ENCODE data around the gene XYLB. TPM values are rescaled to one million over a fixed set of nuclear protein-coding genes. Genes with fewer than 3 reads are reported as not detected.

XYLB gene
- polyA plus RNA-seq, 1 of the 3 experiments (the other 2 are of a cell fraction), result 2.7 TPM

DNA sequence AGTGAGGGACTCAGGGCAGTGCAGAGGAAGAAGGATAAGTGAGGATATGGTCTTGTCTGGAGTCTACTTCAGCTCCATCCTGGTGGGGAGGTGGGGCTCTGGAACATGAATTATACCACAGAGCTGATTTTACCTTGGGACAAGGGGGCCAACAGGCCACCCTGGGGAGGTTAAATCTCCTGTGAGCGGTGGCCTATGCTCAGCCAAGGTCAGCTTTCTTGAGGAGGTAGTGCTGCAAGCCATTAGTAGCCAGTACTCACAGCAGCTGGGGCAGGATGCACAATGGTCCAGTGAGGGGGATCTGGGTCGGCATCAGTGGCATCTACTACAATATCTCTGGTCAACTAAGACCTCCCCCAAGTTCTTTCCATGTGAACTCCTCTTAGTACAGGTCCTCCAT lies 49.7 kb downstream of the XYLB start:
- POLR2A ChIA-PET, result interaction anchor here (1.2 kb wide), 1 partner anchor 231 kb away, joined by 3 read pairs; the partner anchor contains the start of gene OXSR1
- Histone ChIP-seq H3K27me3 (ENCODE audit: insufficient read depth) (no peaks in the 10 kb centered on the region), H3K79me2 (ENCODE audit: insufficient read depth) (no peaks in the 10 kb centered on the region), H3K36me3 (replicated peaks in 1 of 2; ENCODE audit: control insufficient read depth in 1 of 2, insufficient read depth in 2 of 2, low read length in 1 of 2) (peaks cover 0 to 2% of the 10 kb centered on the region in 2 experiments), H3K4me2 (no peak overlapping the region), H3K9ac (no peak overlapping the region), H3K4me1 (ENCODE audit: control insufficient read depth in 1 of 2, insufficient read depth in 2 of 2, low read depth in 1 of 2, low read length in 1 of 2) (no peaks in the 10 kb centered on the region), H3K9me3 (no peaks in the 10 kb centered on the region), H3K4me3 (ENCODE audit: low read depth in 2 of 2, low read length in 1 of 2) (no peak overlapping the region), H2AFZ (ENCODE audit: low read depth) (no peak overlapping the region), H4K20me1 (ENCODE audit: insufficient read depth) (no peaks in the 10 kb centered on the region), H3K9me2 (no peaks in the 10 kb centered on the region), H3F3A (replicated peaks; ENCODE audit: insufficient read depth) (no peaks in the 10 kb centered on the region), H3K27ac (ENCODE audit: low read depth in 2 of 2, low read length in 1 of 2) (no peak overlapping the region)
- CTCF ChIA-PET, result no interaction called here
- WGBS (ENCODE audit: low lambda C conversion rate), result no CpG with 5 or more reads among the region's 2 CpGs
- TF ChIP-seq SMC3 (IDR thresholded peaks at IDR 0.05; ENCODE audit: low read depth, low read length) (no peak), CTCF (IDR thresholded peaks at IDR 0.05) (no peak), USF1 (IDR thresholded peaks at IDR 0.05; ENCODE audit: borderline replicate concordance, low read depth) (no peak)
- DNase-seq, result no peak

DNA sequence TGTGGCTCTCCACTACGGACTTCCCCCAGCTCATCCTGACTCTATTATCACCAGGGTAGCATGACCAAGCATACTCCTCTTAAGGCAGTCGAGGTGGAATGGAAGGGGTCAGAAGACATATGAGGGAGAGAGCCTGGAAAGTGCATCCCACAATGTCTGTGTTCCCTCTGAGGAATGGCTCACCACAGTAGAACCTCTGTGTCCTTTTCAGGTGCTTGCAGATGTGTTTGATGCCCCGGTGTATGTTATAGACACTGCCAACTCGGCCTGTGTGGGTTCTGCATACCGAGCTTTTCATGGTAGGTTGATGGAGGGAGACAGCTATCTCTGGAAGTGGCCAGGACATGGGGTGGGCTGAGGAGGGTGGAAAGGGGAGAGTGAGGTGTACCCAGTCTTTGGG lies 50.3 kb downstream of the XYLB start:
- Histone ChIP-seq H3K79me2 (ENCODE audit: insufficient read depth) (no peaks in the 10 kb centered on the region), H3K4me2 (no peak overlapping the region), H4K20me1 (ENCODE audit: insufficient read depth) (no peaks in the 10 kb centered on the region), H3K9me2 (no peaks in the 10 kb centered on the region), H3K27ac (ENCODE audit: low read depth in 2 of 2, low read length in 1 of 2) (no peak overlapping the region), H2AFZ (ENCODE audit: low read depth) (no peak overlapping the region), H3K9ac (no peak overlapping the region), H3K36me3 (replicated peaks in 1 of 2; ENCODE audit: control insufficient read depth in 1 of 2, insufficient read depth in 2 of 2, low read length in 1 of 2) (peaks cover 0 to 6% of the 10 kb centered on the region in 2 experiments), H3K27me3 (ENCODE audit: insufficient read depth) (no peaks in the 10 kb centered on the region), H3F3A (replicated peaks; ENCODE audit: insufficient read depth) (no peaks in the 10 kb centered on the region), H3K4me1 (ENCODE audit: control insufficient read depth in 1 of 2, insufficient read depth in 2 of 2, low read depth in 1 of 2, low read length in 1 of 2) (no peaks in the 10 kb centered on the region), H3K9me3 (no peaks in the 10 kb centered on the region), H3K4me3 (ENCODE audit: low read depth in 2 of 2, low read length in 1 of 2) (no peak overlapping the region)
- CTCF ChIA-PET, result interaction anchor here (0.6 kb wide), 1 partner anchor 447 kb away, joined by 3 read pairs; no protein-coding TSS in a partner anchor
- 92% methylated on average over 5 of the region's 5 CpGs for WGBS (ENCODE audit: low lambda C conversion rate)
- TF ChIP-seq, protein P1, sequence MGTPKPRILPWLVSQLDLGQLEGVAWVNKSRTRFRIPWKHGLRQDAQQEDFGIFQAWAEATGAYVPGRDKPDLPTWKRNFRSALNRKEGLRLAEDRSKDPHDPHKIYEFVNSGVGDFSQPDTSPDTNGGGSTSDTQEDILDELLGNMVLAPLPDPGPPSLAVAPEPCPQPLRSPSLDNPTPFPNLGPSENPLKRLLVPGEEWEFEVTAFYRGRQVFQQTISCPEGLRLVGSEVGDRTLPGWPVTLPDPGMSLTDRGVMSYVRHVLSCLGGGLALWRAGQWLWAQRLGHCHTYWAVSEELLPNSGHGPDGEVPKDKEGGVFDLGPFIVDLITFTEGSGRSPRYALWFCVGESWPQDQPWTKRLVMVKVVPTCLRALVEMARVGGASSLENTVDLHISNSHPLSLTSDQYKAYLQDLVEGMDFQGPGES (IDR thresholded peaks at IDR 0.05; ENCODE audit: low read depth, low read length), result no peak
- TF ChIP-seq GABPA (IDR thresholded peaks at IDR 0.05; ENCODE audit: low read depth) (no peak), YY1 (IDR thresholded peaks at IDR 0.05; ENCODE audit: low read depth) (no peak), RXRA (IDR thresholded peaks at IDR 0.05; ENCODE audit: borderline replicate concordance, low read depth) (no peak), MAX (IDR thresholded peaks at IDR 0.05; ENCODE audit: low read depth) (no peak), TCF12 (IDR thresholded peaks at IDR 0.05) (no peak), RCOR1 (IDR thresholded peaks at IDR 0.05; ENCODE audit: low read length) (no peak), USF1 (IDR thresholded peaks at IDR 0.05; ENCODE audit: borderline replicate concordance, low read depth) (no peak), EZH2phosphoT487 (IDR thresholded peaks at IDR 0.05; ENCODE audit: borderline replicate concordance, low read depth) (no peak), RFX5 (IDR thresholded peaks at IDR 0.05; ENCODE audit: low read length) (no peak), JUND (IDR thresholded peaks at IDR 0.05) (no peak), SMC3 (IDR thresholded peaks at IDR 0.05; ENCODE audit: low read depth, low read length) (no peak), FOXJ3 (CRISPR knock-in tag; IDR thresholded peaks at IDR 0.05) (no peak), FOXM1 (IDR thresholded peaks at IDR 0.05; ENCODE audit: low read depth) (no peak), RAD21 (IDR thresholded peaks at IDR 0.05; ENCODE audit: low read length) (no peak), MXI1 (IDR thresholded peaks at IDR 0.05; ENCODE audit: low read depth, low read length) (no peak)
- TF ChIP-seq, protein P2, sequence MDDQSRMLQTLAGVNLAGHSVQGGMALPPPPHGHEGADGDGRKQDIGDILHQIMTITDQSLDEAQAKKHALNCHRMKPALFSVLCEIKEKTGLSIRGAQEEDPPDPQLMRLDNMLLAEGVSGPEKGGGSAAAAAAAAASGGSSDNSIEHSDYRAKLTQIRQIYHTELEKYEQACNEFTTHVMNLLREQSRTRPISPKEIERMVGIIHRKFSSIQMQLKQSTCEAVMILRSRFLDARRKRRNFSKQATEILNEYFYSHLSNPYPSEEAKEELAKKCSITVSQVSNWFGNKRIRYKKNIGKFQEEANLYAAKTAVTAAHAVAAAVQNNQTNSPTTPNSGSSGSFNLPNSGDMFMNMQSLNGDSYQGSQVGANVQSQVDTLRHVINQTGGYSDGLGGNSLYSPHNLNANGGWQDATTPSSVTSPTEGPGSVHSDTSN (IDR thresholded peaks at IDR 0.05), result no peak
- TF ChIP-seq, protein P3, sequence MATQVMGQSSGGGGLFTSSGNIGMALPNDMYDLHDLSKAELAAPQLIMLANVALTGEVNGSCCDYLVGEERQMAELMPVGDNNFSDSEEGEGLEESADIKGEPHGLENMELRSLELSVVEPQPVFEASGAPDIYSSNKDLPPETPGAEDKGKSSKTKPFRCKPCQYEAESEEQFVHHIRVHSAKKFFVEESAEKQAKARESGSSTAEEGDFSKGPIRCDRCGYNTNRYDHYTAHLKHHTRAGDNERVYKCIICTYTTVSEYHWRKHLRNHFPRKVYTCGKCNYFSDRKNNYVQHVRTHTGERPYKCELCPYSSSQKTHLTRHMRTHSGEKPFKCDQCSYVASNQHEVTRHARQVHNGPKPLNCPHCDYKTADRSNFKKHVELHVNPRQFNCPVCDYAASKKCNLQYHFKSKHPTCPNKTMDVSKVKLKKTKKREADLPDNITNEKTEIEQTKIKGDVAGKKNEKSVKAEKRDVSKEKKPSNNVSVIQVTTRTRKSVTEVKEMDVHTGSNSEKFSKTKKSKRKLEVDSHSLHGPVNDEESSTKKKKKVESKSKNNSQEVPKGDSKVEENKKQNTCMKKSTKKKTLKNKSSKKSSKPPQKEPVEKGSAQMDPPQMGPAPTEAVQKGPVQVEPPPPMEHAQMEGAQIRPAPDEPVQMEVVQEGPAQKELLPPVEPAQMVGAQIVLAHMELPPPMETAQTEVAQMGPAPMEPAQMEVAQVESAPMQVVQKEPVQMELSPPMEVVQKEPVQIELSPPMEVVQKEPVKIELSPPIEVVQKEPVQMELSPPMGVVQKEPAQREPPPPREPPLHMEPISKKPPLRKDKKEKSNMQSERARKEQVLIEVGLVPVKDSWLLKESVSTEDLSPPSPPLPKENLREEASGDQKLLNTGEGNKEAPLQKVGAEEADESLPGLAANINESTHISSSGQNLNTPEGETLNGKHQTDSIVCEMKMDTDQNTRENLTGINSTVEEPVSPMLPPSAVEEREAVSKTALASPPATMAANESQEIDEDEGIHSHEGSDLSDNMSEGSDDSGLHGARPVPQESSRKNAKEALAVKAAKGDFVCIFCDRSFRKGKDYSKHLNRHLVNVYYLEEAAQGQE (IDR thresholded peaks at IDR 0.05; ENCODE audit: low read depth, low read length), result no peak
- DNase-seq, result no peak
- POLR2A ChIA-PET, result interaction anchor here (1.2 kb wide), 1 partner anchor 231 kb away, joined by 3 read pairs; the partner anchor contains the start of gene OXSR1
